Astrocyte of the hippocampus (primary cell): ENCODE measurements around the gene TBCK.
A peak's percentile ranks its signal among the peaks of the same experiment; 100 is the strongest.
"Not testable (repeated sequence)": the region's sequence is repeated elsewhere in the genome, so short reads cannot be mapped to it uniquely, and the experiment has no call there.

Experiments used
- DNase-seq: peaks from one replicate; pipeline ENCODE4 v3.0.0; 2011; ENCODE audit warnings: low read depth, low spot score

Gene TBCK

GRCh38 chr4:106321814-106322213, 5.8 kb upstream of the TBCK start:
- not testable (repeated sequence) for DNase-seq

- DNase-seq, result not testable (repeated sequence)
Observed at GRCh38 chr4:106321168-106321567, 5.2 kb upstream of the TBCK start.

GRCh38 chr4:106320235-106320634, 4.2 kb upstream of the TBCK start:
- DNase-seq, result no peak

- DNase-seq, result no peak
Observed at GRCh38 chr4:106318511-106318910, 2.5 kb upstream of the TBCK start.

GRCh38 chr4:106317815-106318214, 1.8 kb upstream of the TBCK start:
- no peak for DNase-seq

- DNase-seq, result no peak
Observed at GRCh38 chr4:106316773-106317409, 882 bp upstream of the TBCK start.

- peak; percentile 44 for DNase-seq
Observed at GRCh38 chr4:106315476-106315967, 487 bp downstream of the TBCK start.

- no peak for DNase-seq
Observed at GRCh38 chr4:106314960-106315359, 1.0 kb downstream of the TBCK start.

GRCh38 chr4:106312997-106313522, 2.9 kb downstream of the TBCK start:
- no peak for DNase-seq

GRCh38 chr4:106312377-106312776, 3.6 kb downstream of the TBCK start:
- DNase-seq, result peak; percentile 11

GRCh38 chr4:106306561-106306960, 9.4 kb downstream of the TBCK start:
- no peak for DNase-seq

GRCh38 chr4:106305435-106306055, 10.5 kb downstream of the TBCK start:
- no peak for DNase-seq

GRCh38 chr4:106304632-106305031, 11.4 kb downstream of the TBCK start:
- DNase-seq, result no peak

- no peak for DNase-seq
Observed at GRCh38 chr4:106303548-106304281, 12.3 kb downstream of the TBCK start.

GRCh38 chr4:106302062-106302438, 14.0 kb downstream of the TBCK start:
- DNase-seq, result no peak

GRCh38 chr4:106301393-106302061, 14.5 kb downstream of the TBCK start:
- DNase-seq, result no peak

- no peak for DNase-seq
Observed at GRCh38 chr4:106299977-106300376, 16.0 kb downstream of the TBCK start.

GRCh38 chr4:106297245-106298035, 18.6 kb downstream of the TBCK start:
- DNase-seq, result no peak

GRCh38 chr4:106294062-106294461, 21.9 kb downstream of the TBCK start:
- no peak for DNase-seq

GRCh38 chr4:106291678-106292077, 24.3 kb downstream of the TBCK start:
- DNase-seq, result no peak

GRCh38 chr4:106289737-106290136, 26.3 kb downstream of the TBCK start:
- no peak for DNase-seq
